SU-DHL-6 (cell line): ENCODE results near the gene CHN1.

Experiments used
- H2AFZ ChIP-seq: fragments of 200-600 bp; sonication (generic); 2 replicates; pipeline ENCODE4 v1.6.1; 2014; ENCODE audit warnings: low read depth, mild to moderate bottlenecking, moderate library complexity, mixed read lengths, antibody characterized with exemption, low read length; ENCODE audit not compliant: severe bottlenecking
- H3F3A ChIP-seq: fragments of 200-600 bp; shearing (Covaris generic); 2 replicates; pipeline ENCODE4 v1.6.0; 2016; ENCODE audit warnings: antibody characterized with exemption, mild to moderate bottlenecking; ENCODE audit not compliant: insufficient read depth
- H3K27ac ChIP-seq: fragments of 200-600 bp; sonication (generic); 2 replicates; pipeline ENCODE4 v1.5.1; 2016; ENCODE audit warnings: low read depth, mild to moderate bottlenecking, low read length, moderate library complexity, mixed read lengths
- H3K27me3 ChIP-seq: fragments of 200-600 bp; sonication (generic), shearing (Covaris generic); 2 replicates; pipeline ENCODE4 v1.6.0; 2014; ENCODE audit warnings: mild to moderate bottlenecking, low read length
- H3K36me3 ChIP-seq: fragments of 200-600 bp; sonication (generic); 2 replicates; pipeline ENCODE4 v1.6.1; 2014; ENCODE audit warnings: mild to moderate bottlenecking, low read length, mixed read lengths
- H3K4me2 ChIP-seq: fragments of 300-600, 200-600 bp; shearing (Covaris generic), sonication (generic); 2 replicates; pipeline ENCODE4 v1.6.0; 2014; ENCODE audit warnings: low read length, low read depth, mild to moderate bottlenecking; ENCODE audit not compliant: poor library complexity, severe bottlenecking
- H3K4me3 ChIP-seq: fragments of 200-600 bp; sonication (generic); 2 replicates; pipeline ENCODE4 v1.5.1; 2014; ENCODE audit warnings: antibody characterized with exemption, low read length, mild to moderate bottlenecking, mixed read lengths; ENCODE audit not compliant: insufficient read depth, poor library complexity, severe bottlenecking
- H3K79me2 ChIP-seq: fragments of 200-600 bp; sonication (generic); 2 replicates; pipeline ENCODE4 v1.6.1; 2014; ENCODE audit warnings: mild to moderate bottlenecking, low read length, moderate library complexity; ENCODE audit not compliant: insufficient read depth
- H3K9ac ChIP-seq: fragments of 200-600 bp; sonication (generic); 2 replicates; pipeline ENCODE4 v1.7.0; 2014; ENCODE audit warnings: mild to moderate bottlenecking, low read length
- H3K9me2 ChIP-seq: fragments of 200-600 bp; sonication (generic); replicated peaks from 2 replicates; pipeline ENCODE4 v1.6.1; 2014; ENCODE audit warnings: low read length; ENCODE audit not compliant: insufficient read depth
- H3K9me3 ChIP-seq: fragments of 200-600 bp; sonication (generic); 2 replicates; pipeline ENCODE4 v1.6.1; 2014; ENCODE audit warnings: low read length, mixed read lengths; ENCODE audit not compliant: insufficient read depth
- H4K20me1 ChIP-seq: fragments of 200-600 bp; sonication (generic); 2 replicates; pipeline ENCODE4 v1.6.1; 2014; ENCODE audit warnings: low read depth, mild to moderate bottlenecking, antibody characterized with exemption, low read length, moderate library complexity, mixed read lengths
- EZH2phosphoT487 ChIP-seq: fragments of 200-600 bp; sonication (generic), shearing (Covaris generic); conservative IDR thresholded peaks from 2 replicates; pipeline ENCODE4 v1.6.1; 2018; ENCODE audit warnings: mild to moderate bottlenecking, antibody characterized with exemption, low read length, moderate library complexity, mixed read lengths
- TF ChIP-seq, protein P1 (sequence below): fragments of 200-600 bp; sonication (generic); IDR thresholded peaks from one replicate; pipeline ENCODE4 v1.5.1; 2017; ENCODE audit warnings: antibody characterized with exemption, mild to moderate bottlenecking, low read length, moderate library complexity; ENCODE audit not compliant: insufficient read depth, poor library complexity, severe bottlenecking

The CHN1 gene

DNA sequence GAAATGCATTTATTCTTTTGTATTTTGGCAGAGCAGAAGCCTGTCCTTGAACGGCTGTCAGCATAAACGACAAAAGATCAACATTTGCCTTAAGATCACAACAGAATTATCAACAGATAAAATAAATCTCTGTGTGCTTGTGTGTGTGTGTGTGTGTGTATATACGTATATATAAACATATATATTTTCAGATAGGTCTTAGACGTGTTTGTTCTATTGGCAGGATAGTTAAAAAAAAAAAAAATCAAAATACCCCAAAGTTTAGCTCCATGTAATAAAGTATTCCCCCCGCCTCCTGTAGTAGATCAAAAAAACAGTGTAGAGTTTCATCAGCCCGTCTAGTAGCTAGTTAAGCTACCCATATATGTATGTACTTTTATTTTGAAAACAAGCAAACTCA is 107.9 kb downstream of the CHN1 start:
- no peak overlapping the region for H2AFZ ChIP-seq
- H3K4me3 ChIP-seq = no peak overlapping the region
- H3K9ac ChIP-seq = no peak overlapping the region
- no peaks in the 10 kb centered on the region for H3K9me3 ChIP-seq
- no peaks in the 10 kb centered on the region for H3K79me2 ChIP-seq
- no peaks in the 10 kb centered on the region for H3K36me3 ChIP-seq
- H3K9me2 ChIP-seq = no peaks in the 10 kb centered on the region
- no peak for TF ChIP-seq EZH2phosphoT487
- TF ChIP-seq, protein P1, sequence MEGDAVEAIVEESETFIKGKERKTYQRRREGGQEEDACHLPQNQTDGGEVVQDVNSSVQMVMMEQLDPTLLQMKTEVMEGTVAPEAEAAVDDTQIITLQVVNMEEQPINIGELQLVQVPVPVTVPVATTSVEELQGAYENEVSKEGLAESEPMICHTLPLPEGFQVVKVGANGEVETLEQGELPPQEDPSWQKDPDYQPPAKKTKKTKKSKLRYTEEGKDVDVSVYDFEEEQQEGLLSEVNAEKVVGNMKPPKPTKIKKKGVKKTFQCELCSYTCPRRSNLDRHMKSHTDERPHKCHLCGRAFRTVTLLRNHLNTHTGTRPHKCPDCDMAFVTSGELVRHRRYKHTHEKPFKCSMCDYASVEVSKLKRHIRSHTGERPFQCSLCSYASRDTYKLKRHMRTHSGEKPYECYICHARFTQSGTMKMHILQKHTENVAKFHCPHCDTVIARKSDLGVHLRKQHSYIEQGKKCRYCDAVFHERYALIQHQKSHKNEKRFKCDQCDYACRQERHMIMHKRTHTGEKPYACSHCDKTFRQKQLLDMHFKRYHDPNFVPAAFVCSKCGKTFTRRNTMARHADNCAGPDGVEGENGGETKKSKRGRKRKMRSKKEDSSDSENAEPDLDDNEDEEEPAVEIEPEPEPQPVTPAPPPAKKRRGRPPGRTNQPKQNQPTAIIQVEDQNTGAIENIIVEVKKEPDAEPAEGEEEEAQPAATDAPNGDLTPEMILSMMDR = no peak
- no peak overlapping the region for H3K27ac ChIP-seq
- H3K4me2 ChIP-seq = no peak overlapping the region
- H3F3A ChIP-seq = no peaks in the 10 kb centered on the region
- no peaks in the 10 kb centered on the region; the same call in 1 of the 2 replicates for H4K20me1 ChIP-seq
- H3K27me3 ChIP-seq = no peaks in the 10 kb centered on the region

DNA sequence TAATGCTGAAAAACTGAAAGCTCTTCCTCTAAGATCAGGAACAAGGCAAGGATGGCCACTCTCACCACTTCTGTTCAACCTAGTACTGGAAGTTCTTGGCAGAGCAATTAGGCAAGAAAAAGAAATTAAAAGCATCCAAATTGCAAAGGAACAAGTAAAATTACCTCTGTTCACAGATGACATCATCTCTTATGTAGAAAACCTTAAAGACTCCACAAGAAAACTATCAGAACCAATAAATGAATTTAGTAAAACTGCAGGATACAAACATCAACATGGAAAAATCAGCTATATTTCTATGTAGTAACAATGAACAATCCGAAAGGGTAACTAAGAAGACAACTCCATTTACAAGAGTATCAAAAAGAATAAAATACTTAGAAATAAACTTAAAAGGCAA is 112.2 kb downstream of the CHN1 start:
- Histone ChIP-seq H3K4me3 (no peak overlapping the region), H3K9me3 (no peaks in the 10 kb centered on the region), H3K27ac (no peak overlapping the region), H3K79me2 (no peaks in the 10 kb centered on the region), H2AFZ (no peak overlapping the region), H3K4me2 (no peak overlapping the region), H3F3A (no peaks in the 10 kb centered on the region), H3K36me3 (no peaks in the 10 kb centered on the region), H3K9ac (no peak overlapping the region), H3K9me2 (no peaks in the 10 kb centered on the region), H3K27me3 (no peaks in the 10 kb centered on the region), H4K20me1 (no peaks in the 10 kb centered on the region; the same call in 1 of the 2 replicates)
- TF ChIP-seq, protein P1 = no peak
- TF ChIP-seq EZH2phosphoT487 = no peak

DNA sequence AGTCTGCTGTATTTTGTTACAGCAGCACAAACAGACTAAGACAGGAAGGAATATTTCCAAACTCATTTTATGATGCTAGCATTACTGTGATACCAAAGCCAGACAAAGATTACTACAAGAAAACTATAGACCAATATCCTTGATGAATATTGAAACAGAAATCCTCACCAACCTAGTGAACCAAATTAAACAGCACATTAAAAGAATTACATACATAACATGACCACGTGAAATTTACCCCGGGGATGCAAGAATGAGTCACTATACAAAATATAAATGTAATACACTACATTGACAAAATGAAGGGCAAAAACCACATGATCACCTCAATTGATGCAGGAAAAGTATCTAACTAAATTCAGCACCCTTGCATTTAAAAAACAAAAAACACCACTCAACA is 112.6 kb downstream of the CHN1 start:
- no peak overlapping the region for H3K4me2 ChIP-seq
- no peak overlapping the region for H3K4me3 ChIP-seq
- H3F3A ChIP-seq = no peaks in the 10 kb centered on the region
- no peaks in the 10 kb centered on the region for H3K9me2 ChIP-seq
- no peaks in the 10 kb centered on the region for H3K27me3 ChIP-seq
- H3K9ac ChIP-seq = no peak overlapping the region
- H4K20me1 ChIP-seq = no peaks in the 10 kb centered on the region; the same call in 1 of the 2 replicates
- no peaks in the 10 kb centered on the region for H3K79me2 ChIP-seq
- H3K27ac ChIP-seq = no peak overlapping the region
- H3K9me3 ChIP-seq = no peaks in the 10 kb centered on the region
- no peaks in the 10 kb centered on the region for H3K36me3 ChIP-seq
- TF ChIP-seq EZH2phosphoT487 = no peak
- TF ChIP-seq, protein P1 = no peak
- H2AFZ ChIP-seq = no peak overlapping the region
